SK-N-SH (cell line): Measurements from ENCODE around the gene MEI1. TPM values are rescaled to one million over a fixed set of nuclear protein-coding genes. Genes with fewer than 3 reads are reported as not detected.

ENCODE experiments used
- CTCF ChIA-PET: fragments of 300-600, 350-600 bp; formaldehyde crosslinking; extraction: SDS; loops from one replicate; lab custom pipeline; 2021; lab: Yijun Ruan, JAX
- POLR2A ChIA-PET: fragments of 350-600 bp; sonication (Branson Sonifier 250); formaldehyde crosslinking; extraction: SDS; loops from one replicate; lab custom pipeline; 2020; ENCODE audit warnings: antibody characterized with exemption, inconsistent platforms; lab: Yijun Ruan, JAX
- DNase-seq: peaks from one replicate; pipeline ENCODE4 v3.0.0; 2012
- H2AFZ ChIP-seq: fragments of 200-600 bp; sonication (generic); 2 replicates; pipeline ENCODE4 v1.8.1; 2016; ENCODE audit warnings: antibody characterized with exemption, mild to moderate bottlenecking, low read depth
- H3F3A ChIP-seq: fragments of 200-600 bp; sonication (generic); replicated peaks from 2 replicates; pipeline ENCODE3; 2016; ENCODE audit warnings: antibody characterized with exemption, mild to moderate bottlenecking; ENCODE audit not compliant: insufficient read depth
- H3K27ac ChIP-seq, 2 experiments: fragments of 200-500 bp in 1 of 2; fragments of 200-600 bp in 1 of 2; sonication (Bioruptor generic) in 1 of 2; sonication (generic), shearing (Covaris generic) in 1 of 2; 2 replicates each; pipeline versions ENCODE4 v1.5.1 to v1.6.1; 2014 to 2016; ENCODE audit warnings: low read depth in 2 of 2, inconsistent platforms in 1 of 2, low read length in 1 of 2, mild to moderate bottlenecking in 1 of 2, mixed read lengths in 1 of 2
- H3K27me3 ChIP-seq: fragments of 200-600 bp; sonication (generic), shearing (Covaris generic); 2 replicates; pipeline ENCODE4 v1.6.1; 2016; ENCODE audit warnings: mixed run types; ENCODE audit not compliant: insufficient read depth
- H3K36me3 ChIP-seq, 2 experiments: fragments of 200-500 bp in 1 of 2; fragments of 200-600 bp in 1 of 2; sonication (Bioruptor generic) in 1 of 2; sonication (generic) in 1 of 2; replicated peaks in 1 of 2; 2 replicates each; pipeline versions ENCODE3 to v1.5.1; 2014 to 2016; ENCODE audit warnings: low read length in 1 of 2, mild to moderate bottlenecking in 1 of 2; ENCODE audit not compliant: insufficient read depth in 2 of 2, control insufficient read depth in 1 of 2
- H3K4me1 ChIP-seq, 2 experiments: fragments of 200-500 bp in 1 of 2; fragments of 200-600 bp in 1 of 2; sonication (Bioruptor generic) in 1 of 2; sonication (generic), shearing (Covaris generic) in 1 of 2; 2 replicates each; pipeline versions ENCODE4 v1.5.1 to v1.6.1; 2014 to 2016; ENCODE audit warnings: low read depth in 1 of 2, low read length in 1 of 2, mixed run types in 1 of 2; ENCODE audit not compliant: insufficient read depth in 2 of 2, control insufficient read depth in 1 of 2
- H3K4me2 ChIP-seq: fragments of 200-600 bp; sonication (generic), shearing (Covaris generic); 2 replicates; pipeline ENCODE4 v1.6.1; 2017; ENCODE audit warnings: mixed run types
- H3K4me3 ChIP-seq, 2 experiments: fragments of 200-500 bp in 1 of 2; fragments of 200-600 bp in 1 of 2; sonication (Bioruptor generic) in 1 of 2; sonication (generic), shearing (Covaris generic) in 1 of 2; 2 replicates each; pipeline versions ENCODE4 v1.5.1 to v1.8.1; 2014 to 2016; ENCODE audit warnings: low read depth in 2 of 2, inconsistent platforms in 1 of 2, low read length in 1 of 2, mild to moderate bottlenecking in 1 of 2, mixed read lengths in 1 of 2, moderate library complexity in 1 of 2
- H3K79me2 ChIP-seq: fragments of 200-600 bp; sonication (generic); 2 replicates; pipeline ENCODE4 v1.8.1; 2017; ENCODE audit warnings: mild to moderate bottlenecking; ENCODE audit not compliant: insufficient read depth
- H3K9ac ChIP-seq: fragments of 200-600 bp; sonication (generic); 2 replicates; pipeline ENCODE4 v1.6.1; 2017; ENCODE audit warnings: mixed run types
- H3K9me2 ChIP-seq: fragments of 200-600 bp; sonication (generic); 2 replicates; pipeline ENCODE4 v1.6.1; 2017; ENCODE audit warnings: mixed run types
- H3K9me3 ChIP-seq: fragments of 200-600 bp; sonication (generic); 2 replicates; pipeline ENCODE4 v1.6.1; 2017; ENCODE audit warnings: mixed run types, mild to moderate bottlenecking, moderate library complexity
- H4K20me1 ChIP-seq: fragments of 200-600 bp; sonication (generic); 2 replicates; pipeline ENCODE4 v1.6.1; 2017; ENCODE audit warnings: mild to moderate bottlenecking, mixed run types; ENCODE audit not compliant: insufficient read depth
- ELF1 ChIP-seq: IDR thresholded peaks from 2 replicates; pipeline ENCODE4 v1.4.0; 2012
- EZH2phosphoT487 ChIP-seq: fragments of 200-600 bp; sonication (generic); IDR thresholded peaks from 2 replicates; pipeline ENCODE4 v1.6.1; 2017; ENCODE audit warnings: low read depth, mixed run types, mild to moderate bottlenecking, antibody characterized with exemption, moderate library complexity, borderline replicate concordance
- GATA2 ChIP-seq: sonication (generic); formaldehyde crosslinking; IDR thresholded peaks from 2 replicates; pipeline ENCODE4 v1.5.0; 2020; ENCODE audit warnings: mild to moderate bottlenecking, missing genetic modification reagents
- MEF2A ChIP-seq: IDR thresholded peaks from 2 replicates; pipeline ENCODE4 v1.4.0; 2012; ENCODE audit warnings: low read depth, borderline replicate concordance
- MXI1 ChIP-seq: IDR thresholded peaks from 2 replicates; pipeline ENCODE4 v1.6.1; 2012; ENCODE audit warnings: mild to moderate bottlenecking, low read depth, low read length, improper control_type of control experiment
- NFIC ChIP-seq: IDR thresholded peaks from 2 replicates; pipeline ENCODE4 v1.4.0; 2012; ENCODE audit warnings: borderline replicate concordance
- POLR2AphosphoS5 ChIP-seq: IDR thresholded peaks from 2 replicates; pipeline ENCODE4 v1.6.1; 2012; ENCODE audit warnings: low read depth, low read length
- RCOR1 ChIP-seq: fragments of 150-350 bp; IDR thresholded peaks from 2 replicates; pipeline ENCODE4 v1.6.1; 2017; ENCODE audit warnings: antibody characterized with exemption, low read length
- SIN3A ChIP-seq: IDR thresholded peaks from 2 replicates; pipeline ENCODE4 v1.6.1; 2012; ENCODE audit warnings: low read depth, mild to moderate bottlenecking, low read length, moderate library complexity, borderline replicate concordance
- TAF1 ChIP-seq: IDR thresholded peaks from 2 replicates; pipeline ENCODE4 v1.6.1; 2012; ENCODE audit warnings: low read depth, mild to moderate bottlenecking, low read length, moderate library complexity, borderline replicate concordance
- TEAD4 ChIP-seq: IDR thresholded peaks from 2 replicates; pipeline ENCODE4 v1.4.0; 2012; ENCODE audit warnings: mild to moderate bottlenecking, borderline replicate concordance; ENCODE audit not compliant: insufficient read depth
- YY1 ChIP-seq: IDR thresholded peaks from 2 replicates; pipeline ENCODE4 v1.4.0; 2012; ENCODE audit warnings: low read depth, mild to moderate bottlenecking
- ZBTB33 ChIP-seq: IDR thresholded peaks from 2 replicates; pipeline ENCODE4 v1.4.0; 2012; ENCODE audit warnings: low read depth, borderline replicate concordance
- WGBS: methylation state at CpG from one replicate; pipeline ENCODE4 v1.1.6; 2017; ENCODE audit warnings: low lambda C conversion rate; 5-methylcytosine and 5-hydroxymethylcytosine counted together
- polyA plus RNA-seq, 3 experiments: library from polyadenylated mRNA; depleted of rRNA; stranded (reverse); fragments of >200 nt; gene quantifications; 2 replicates each; pipeline ENCODE4 v1.2.3, GENCODE V29; 2012
- TF ChIP-seq, protein P1 (sequence below): fragments of 150-350 bp; IDR thresholded peaks from 2 replicates; pipeline ENCODE4 v1.6.1; 2016; ENCODE audit warnings: mild to moderate bottlenecking, low read depth, low read length
- TF ChIP-seq, protein P2 (sequence below): fragments of 200-600 bp; sonication (generic); IDR thresholded peaks from 2 replicates; pipeline ENCODE4 v1.6.1; 2017; ENCODE audit warnings: antibody characterized with exemption, mild to moderate bottlenecking, moderate library complexity

MEI1 gene
- polyA plus RNA-seq, 1 of the 3 experiments (the other 2 are of a cell fraction): not detected

- ChIA-PET POLR2A (interaction anchor here (1.2 kb wide), 1 partner anchor 57 kb away, joined by 3 read pairs; no protein-coding TSS in a partner anchor), CTCF (interaction anchor here (1.2 to 1.6 kb wide), 2 partner anchors 46 to 198 kb away, joined by 3 read pairs; no protein-coding TSS in a partner anchor)
- no peak overlapping the region for H3K4me2 ChIP-seq
- no peaks in the 10 kb centered on the region; the same call in 1 of the 2 replicates for H3K27me3 ChIP-seq
- no peaks in the 10 kb centered on the region for H3K79me2 ChIP-seq
- 52% methylated on average over 2 of the region's 6 CpGs for WGBS
- no peaks in the 10 kb centered on the region for H3K36me3 ChIP-seq
- H3K9me2 ChIP-seq: no peaks in the 10 kb centered on the region
- H3K9ac ChIP-seq: no peak overlapping the region
- H3K4me1 ChIP-seq: no peaks in the 10 kb centered on the region
- TF ChIP-seq NFIC (no peak), ZBTB33 (no peak), GATA2 (no peak), ELF1 (no peak), RCOR1 (no peak), EZH2phosphoT487 (no peak), SIN3A (no peak), POLR2AphosphoS5 (no peak), TEAD4 (no peak), MXI1 (no peak), TAF1 (no peak), MEF2A (no peak), YY1 (no peak)
- TF ChIP-seq, protein P1, sequence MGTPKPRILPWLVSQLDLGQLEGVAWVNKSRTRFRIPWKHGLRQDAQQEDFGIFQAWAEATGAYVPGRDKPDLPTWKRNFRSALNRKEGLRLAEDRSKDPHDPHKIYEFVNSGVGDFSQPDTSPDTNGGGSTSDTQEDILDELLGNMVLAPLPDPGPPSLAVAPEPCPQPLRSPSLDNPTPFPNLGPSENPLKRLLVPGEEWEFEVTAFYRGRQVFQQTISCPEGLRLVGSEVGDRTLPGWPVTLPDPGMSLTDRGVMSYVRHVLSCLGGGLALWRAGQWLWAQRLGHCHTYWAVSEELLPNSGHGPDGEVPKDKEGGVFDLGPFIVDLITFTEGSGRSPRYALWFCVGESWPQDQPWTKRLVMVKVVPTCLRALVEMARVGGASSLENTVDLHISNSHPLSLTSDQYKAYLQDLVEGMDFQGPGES: no peak
- TF ChIP-seq, protein P2, sequence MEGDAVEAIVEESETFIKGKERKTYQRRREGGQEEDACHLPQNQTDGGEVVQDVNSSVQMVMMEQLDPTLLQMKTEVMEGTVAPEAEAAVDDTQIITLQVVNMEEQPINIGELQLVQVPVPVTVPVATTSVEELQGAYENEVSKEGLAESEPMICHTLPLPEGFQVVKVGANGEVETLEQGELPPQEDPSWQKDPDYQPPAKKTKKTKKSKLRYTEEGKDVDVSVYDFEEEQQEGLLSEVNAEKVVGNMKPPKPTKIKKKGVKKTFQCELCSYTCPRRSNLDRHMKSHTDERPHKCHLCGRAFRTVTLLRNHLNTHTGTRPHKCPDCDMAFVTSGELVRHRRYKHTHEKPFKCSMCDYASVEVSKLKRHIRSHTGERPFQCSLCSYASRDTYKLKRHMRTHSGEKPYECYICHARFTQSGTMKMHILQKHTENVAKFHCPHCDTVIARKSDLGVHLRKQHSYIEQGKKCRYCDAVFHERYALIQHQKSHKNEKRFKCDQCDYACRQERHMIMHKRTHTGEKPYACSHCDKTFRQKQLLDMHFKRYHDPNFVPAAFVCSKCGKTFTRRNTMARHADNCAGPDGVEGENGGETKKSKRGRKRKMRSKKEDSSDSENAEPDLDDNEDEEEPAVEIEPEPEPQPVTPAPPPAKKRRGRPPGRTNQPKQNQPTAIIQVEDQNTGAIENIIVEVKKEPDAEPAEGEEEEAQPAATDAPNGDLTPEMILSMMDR: no peak
- DNase-seq: no peak
- H3K4me3 ChIP-seq: no peak overlapping the region
- H3K27ac ChIP-seq: no peak overlapping the region
- H3F3A ChIP-seq: no peaks in the 10 kb centered on the region
- H4K20me1 ChIP-seq: no peaks in the 10 kb centered on the region
- H3K9me3 ChIP-seq: no peaks in the 10 kb centered on the region
- no peak overlapping the region for H2AFZ ChIP-seq
These were observed 43.6 kb downstream of the MEI1 start for GRCh38 chr22:41742918-41743317.
